Breast epithelium (tissue), 3 donors: Measurements from ENCODE around the gene DPYSL3.

Experiments
- CTCF ChIP-seq, 3 donors: fragments of 450-650 bp; IDR thresholded peaks; one replicate each; pipeline ENCODE4 v1.5.1; 2016 to 2017; ENCODE audit warnings: antibody characterized with exemption in 3 of 3, mild to moderate bottlenecking in 3 of 3, moderate library complexity in 3 of 3
- POLR2AphosphoS5 ChIP-seq, 3 donors: sonication (generic); formaldehyde crosslinking; IDR thresholded peaks; one replicate each; pipeline ENCODE4 v1.6.1; 2017; ENCODE audit warnings: antibody characterized with exemption in 3 of 3

- TF ChIP-seq CTCF (IDR thresholded peaks at IDR 0.05) (no peak), POLR2AphosphoS5 (IDR thresholded peaks at IDR 0.05) (no peak)
Measured at GRCh38 chr5:147490989-147491388, 18.9 kb downstream of the DPYSL3 start.
